Measurements from ENCODE around the gene TBC1D8.

GRCh38 chr2:101121174-101121573, 30.0 kb downstream of the TBC1D8 start:
- TF ChIP-seq CTCF (IDR thresholded peaks at IDR 0.05) (no peak), POLR2A (IDR thresholded peaks at IDR 0.05) (no peak)

All from body of pancreas (tissue), 4 donors.